Bronchial epithelial cell (primary cell): Measurements from ENCODE around the gene MEN1. TPM values are rescaled to one million over a fixed set of nuclear protein-coding genes. Genes with fewer than 3 reads are reported as not detected.

Experiments used
- DNase-seq: peaks from one replicate; pipeline ENCODE4 v3.0.0-alpha.2; 2010; ENCODE audit warnings: low read depth
- FAIRE-seq: peaks from 2 replicates; lab custom pipeline; 2011; peaks lifted over from hg19 to GRCh38; lab: Jason Lieb, UNC
- H3K27me3 ChIP-seq: 2 replicates; pipeline ENCODE4 v1.5.1; 2011; ENCODE audit warnings: low read length; ENCODE audit not compliant: control insufficient read depth, insufficient read depth
- H3K36me3 ChIP-seq: 2 replicates; pipeline ENCODE4 v1.5.1; 2011; ENCODE audit warnings: low read length; ENCODE audit not compliant: control insufficient read depth, insufficient read depth
- H3K4me3 ChIP-seq: 2 replicates; pipeline ENCODE4 v1.5.1; 2011; ENCODE audit warnings: mild to moderate bottlenecking, low read depth, low read length, control low read depth
- total RNA-seq: library from RNA; depleted of rRNA; stranded (reverse); fragments of >200 nt; gene quantifications from 2 replicates; pipeline ENCODE4 v1.2.1, GENCODE V29; 2014
- TF ChIP-seq, protein P1 (sequence below): IDR thresholded peaks from 2 replicates; pipeline ENCODE4 v1.5.1; 2011; ENCODE audit warnings: mild to moderate bottlenecking, moderate library complexity, low read length, control low read depth, inconsistent platforms; ENCODE audit not compliant: insufficient read depth, severe bottlenecking

The MEN1 gene
- total RNA-seq, 1 donor from 2014 or later: 5.5 TPM

DNA sequence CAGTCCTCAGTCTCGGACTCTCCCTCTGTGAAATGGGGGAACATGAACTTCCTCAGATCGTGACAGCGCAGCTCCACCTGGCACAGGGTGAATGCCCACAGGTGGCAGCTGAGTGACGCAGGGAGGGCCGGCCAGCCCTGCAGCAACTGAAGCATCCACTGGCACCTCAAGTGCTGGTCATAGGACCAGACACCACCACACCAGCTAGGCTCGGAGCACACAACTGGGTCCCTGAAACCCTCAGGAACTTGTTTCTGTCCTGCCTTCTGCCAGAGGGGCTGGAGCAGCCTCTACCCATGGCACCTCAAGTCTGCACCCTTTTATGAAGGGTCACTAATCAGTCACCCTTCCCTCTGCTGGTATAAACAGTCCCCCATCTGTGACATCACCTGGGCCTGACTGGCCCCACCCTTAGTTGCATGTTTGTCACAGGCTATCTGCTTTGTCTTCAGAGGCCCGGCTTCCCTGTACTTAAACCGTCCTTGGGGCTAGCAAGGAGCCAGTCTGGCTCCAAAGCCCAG lies 41.5 kb upstream of the MEN1 start:
- Histone ChIP-seq H3K27me3 (no peaks in the 10 kb centered on the region), H3K36me3 (peaks cover 7% of the 10 kb centered on the region)

DNA sequence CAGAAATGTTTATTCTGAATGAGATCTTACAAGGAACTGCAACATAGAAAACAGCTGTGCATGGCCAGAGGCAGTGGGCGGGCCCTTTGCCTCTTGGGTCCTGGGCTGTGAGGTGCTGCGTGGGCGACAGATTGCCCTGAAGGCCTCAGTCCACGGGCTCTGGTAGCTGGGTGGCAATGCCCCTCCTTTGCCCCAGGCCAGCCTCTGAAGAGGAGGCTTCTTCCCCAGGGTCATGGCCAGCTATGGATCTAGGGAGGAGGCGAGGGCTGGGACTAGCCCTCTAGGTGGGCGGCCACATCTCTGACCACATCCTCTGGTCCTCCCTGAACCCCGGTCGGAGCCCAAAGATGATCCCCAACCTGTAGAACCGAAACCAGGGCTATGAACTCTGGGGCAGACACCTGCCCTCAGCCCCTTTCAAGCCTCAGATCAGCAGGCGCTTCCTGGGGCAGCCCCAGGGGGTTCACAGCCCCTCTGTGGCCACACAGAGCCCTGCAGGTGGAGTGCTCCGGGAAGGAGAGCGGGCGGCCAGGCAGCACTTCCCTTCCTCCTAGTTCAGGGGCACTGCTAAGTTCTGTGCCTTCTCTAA lies 40.7 kb upstream of the MEN1 start:
- Histone ChIP-seq H3K27me3 (no peaks in the 10 kb centered on the region), H3K4me3 (no peak overlapping the region), H3K36me3 (peaks cover 7% of the 10 kb centered on the region)
- FAIRE-seq (no peak), DNase-seq (no peak)
- TF ChIP-seq, protein P1, sequence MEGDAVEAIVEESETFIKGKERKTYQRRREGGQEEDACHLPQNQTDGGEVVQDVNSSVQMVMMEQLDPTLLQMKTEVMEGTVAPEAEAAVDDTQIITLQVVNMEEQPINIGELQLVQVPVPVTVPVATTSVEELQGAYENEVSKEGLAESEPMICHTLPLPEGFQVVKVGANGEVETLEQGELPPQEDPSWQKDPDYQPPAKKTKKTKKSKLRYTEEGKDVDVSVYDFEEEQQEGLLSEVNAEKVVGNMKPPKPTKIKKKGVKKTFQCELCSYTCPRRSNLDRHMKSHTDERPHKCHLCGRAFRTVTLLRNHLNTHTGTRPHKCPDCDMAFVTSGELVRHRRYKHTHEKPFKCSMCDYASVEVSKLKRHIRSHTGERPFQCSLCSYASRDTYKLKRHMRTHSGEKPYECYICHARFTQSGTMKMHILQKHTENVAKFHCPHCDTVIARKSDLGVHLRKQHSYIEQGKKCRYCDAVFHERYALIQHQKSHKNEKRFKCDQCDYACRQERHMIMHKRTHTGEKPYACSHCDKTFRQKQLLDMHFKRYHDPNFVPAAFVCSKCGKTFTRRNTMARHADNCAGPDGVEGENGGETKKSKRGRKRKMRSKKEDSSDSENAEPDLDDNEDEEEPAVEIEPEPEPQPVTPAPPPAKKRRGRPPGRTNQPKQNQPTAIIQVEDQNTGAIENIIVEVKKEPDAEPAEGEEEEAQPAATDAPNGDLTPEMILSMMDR: no peak

More for the DNA sequence above, 41.5 kb upstream of the MEN1 start:
- FAIRE-seq (no peak), DNase-seq (no peak)
- H3K4me3 ChIP-seq: no peak overlapping the region
- TF ChIP-seq, protein P1: no peak

DNA sequence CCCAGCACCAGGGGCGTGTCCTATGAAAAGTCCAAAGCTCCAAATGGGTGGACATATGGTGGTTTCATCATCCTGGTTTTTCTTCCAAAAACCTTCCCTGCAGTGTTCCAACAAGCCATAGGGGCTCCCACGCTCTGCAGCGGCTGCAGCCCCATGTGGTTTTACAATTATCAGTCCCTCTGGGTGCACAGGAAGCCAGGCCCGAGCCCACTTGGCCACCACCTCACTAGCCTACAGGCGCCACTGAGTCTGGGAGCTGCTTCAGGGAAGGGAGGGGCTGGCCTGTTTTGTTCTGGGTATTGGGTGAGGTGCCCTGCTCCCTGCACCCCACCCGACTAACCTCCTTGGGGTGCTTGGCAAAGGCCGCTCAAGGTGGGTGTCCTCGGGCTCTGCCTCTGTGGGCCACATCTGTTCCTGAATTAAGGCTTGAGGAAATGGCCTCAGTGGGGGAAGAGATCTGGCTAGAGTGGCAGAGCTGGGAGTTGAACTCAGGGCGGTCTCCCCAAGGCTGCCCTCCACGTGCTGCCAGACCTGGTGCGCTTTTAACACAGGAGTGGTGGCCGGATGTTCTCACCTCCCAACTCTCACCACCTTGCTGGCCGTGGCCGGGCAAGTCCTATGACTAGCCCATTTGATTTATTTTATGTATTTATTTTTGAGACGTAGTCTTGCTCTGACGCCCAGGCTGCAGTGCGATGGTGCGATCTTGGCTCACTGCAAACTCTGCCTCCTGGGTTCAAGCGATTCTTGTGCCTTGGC lies 39.4 kb upstream of the MEN1 start:
- Histone ChIP-seq H3K36me3 (peaks cover 7% of the 10 kb centered on the region), H3K4me3 (no peak overlapping the region), H3K27me3 (no peaks in the 10 kb centered on the region)
- TF ChIP-seq, protein P1: no peak
- no peak for FAIRE-seq
- no peak for DNase-seq

DNA sequence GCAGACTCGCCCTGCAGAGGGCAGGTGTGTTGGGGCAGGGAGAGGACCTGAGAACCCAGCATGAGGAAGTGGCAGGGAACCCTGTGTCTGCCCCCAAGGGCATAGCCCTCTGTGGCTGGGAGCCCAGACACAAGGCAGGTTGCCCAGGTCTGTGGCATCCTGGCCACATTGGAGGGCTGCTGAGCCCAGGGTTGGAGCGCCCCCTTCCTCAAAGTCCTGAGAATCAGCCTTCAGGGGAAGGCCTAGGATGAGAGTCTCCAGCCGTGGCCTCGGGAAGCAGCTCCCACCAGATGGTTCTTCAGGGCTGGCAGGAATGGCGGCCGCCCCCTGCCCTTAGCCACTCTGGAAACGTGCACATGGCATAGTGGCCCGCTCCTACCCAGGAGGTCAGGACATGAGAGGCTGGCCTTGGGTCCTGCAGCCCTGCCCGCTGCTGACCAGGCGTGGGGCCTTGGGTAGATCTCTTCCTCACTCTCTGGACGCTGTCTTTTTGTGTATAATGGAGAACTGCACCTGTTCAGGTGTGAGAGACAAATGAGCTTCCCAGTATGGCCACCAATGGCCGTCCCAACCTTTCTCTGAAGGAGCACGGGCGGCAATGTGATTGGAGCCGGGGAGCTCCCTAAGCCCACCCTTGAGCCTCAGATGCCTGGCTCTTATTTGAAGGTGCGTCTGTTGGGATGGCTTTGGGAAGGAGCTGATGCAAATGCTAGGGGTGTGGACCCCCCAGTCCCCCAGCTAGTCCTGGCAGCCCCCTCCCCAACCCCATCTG lies 38.7 kb upstream of the MEN1 start:
- H3K4me3 ChIP-seq: no peak overlapping the region
- TF ChIP-seq, protein P1: no peak
- H3K27me3 ChIP-seq: no peaks in the 10 kb centered on the region
- FAIRE-seq (no peak), DNase-seq (no peak)
- H3K36me3 ChIP-seq: peaks cover 3% of the 10 kb centered on the region

DNA sequence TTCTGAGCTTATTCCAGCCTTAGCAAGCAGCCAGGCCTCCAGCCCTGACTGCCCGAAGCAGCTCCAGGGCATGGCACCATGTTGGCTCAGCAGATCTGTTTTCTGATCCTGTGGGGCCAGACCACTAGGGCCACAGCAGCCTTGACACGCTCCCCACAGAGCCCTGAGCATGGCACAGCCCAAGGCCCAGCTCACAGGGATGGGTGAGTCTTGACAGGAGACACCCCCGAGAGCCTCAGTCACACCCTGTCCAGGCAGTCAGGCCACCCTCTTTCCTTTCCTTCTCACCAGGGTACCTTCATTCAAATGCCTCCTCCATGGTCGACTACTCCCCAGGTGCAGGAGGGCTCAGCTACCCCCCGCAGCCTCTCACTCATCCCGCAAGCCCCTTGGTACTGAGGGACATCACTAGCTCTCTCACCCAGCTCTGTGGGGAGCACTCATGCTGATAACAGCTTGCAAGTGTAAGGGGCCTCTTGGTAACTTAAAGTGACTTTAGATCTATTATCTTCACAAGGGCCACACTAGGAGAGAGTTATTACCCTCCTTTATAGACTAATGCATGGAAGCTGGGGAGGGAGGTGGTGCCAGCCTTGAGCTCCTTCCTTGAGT lies 38.0 kb upstream of the MEN1 start:
- FAIRE-seq (no peak), DNase-seq (no peak)
- TF ChIP-seq, protein P1: no peak
- H3K27me3 ChIP-seq: no peaks in the 10 kb centered on the region
- H3K36me3 ChIP-seq: no peaks in the 10 kb centered on the region
- no peak overlapping the region for H3K4me3 ChIP-seq
